ENCODE data around the gene MYO16. TPM values are rescaled to one million over a fixed set of nuclear protein-coding genes. Genes with fewer than 3 reads are reported as not detected.

MYO16 gene
- polyA plus RNA-seq, 1 experiment = not detected

DNA sequence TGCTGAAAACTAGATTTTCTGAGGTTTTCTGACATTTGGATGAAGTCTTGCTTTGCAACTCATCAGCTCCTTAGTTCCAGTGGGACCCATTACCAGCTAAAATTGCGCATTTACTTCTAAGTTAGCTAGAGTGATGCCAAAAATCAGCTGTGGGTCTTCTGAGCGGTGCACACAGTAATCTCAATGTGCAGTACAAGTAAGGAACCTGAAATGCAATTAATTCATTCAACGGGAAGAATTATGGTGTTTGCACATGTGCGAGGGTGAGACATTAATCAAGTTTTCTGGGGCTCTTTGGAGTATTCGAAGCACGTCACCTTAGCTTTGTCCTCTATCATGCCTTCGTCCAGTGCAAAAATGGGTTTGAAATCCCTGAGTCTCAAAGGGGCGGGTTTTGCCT, 146.2 kb downstream of the MYO16 start:
- TF ChIP-seq, protein P1, sequence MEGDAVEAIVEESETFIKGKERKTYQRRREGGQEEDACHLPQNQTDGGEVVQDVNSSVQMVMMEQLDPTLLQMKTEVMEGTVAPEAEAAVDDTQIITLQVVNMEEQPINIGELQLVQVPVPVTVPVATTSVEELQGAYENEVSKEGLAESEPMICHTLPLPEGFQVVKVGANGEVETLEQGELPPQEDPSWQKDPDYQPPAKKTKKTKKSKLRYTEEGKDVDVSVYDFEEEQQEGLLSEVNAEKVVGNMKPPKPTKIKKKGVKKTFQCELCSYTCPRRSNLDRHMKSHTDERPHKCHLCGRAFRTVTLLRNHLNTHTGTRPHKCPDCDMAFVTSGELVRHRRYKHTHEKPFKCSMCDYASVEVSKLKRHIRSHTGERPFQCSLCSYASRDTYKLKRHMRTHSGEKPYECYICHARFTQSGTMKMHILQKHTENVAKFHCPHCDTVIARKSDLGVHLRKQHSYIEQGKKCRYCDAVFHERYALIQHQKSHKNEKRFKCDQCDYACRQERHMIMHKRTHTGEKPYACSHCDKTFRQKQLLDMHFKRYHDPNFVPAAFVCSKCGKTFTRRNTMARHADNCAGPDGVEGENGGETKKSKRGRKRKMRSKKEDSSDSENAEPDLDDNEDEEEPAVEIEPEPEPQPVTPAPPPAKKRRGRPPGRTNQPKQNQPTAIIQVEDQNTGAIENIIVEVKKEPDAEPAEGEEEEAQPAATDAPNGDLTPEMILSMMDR (IDR thresholded peaks at IDR 0.05; ENCODE audit: insufficient read depth, low read depth, low read length) = no peak
- no peaks in the 10 kb centered on the region for H3K27me3 ChIP-seq (ENCODE audit: control insufficient read depth, insufficient read depth, low read length)
- H3K4me3 ChIP-seq (ENCODE audit: low read depth, low read length) = no peak overlapping the region
- no peaks in the 10 kb centered on the region for H3K36me3 ChIP-seq (ENCODE audit: control insufficient read depth, insufficient read depth, low read length)
- POLR2A ChIA-PET = no interaction called here
- no peak for DNase-seq (ENCODE audit: low read depth)
- CTCF ChIA-PET = interaction anchor here (1.2 kb wide), 1 partner anchor 11 kb away, joined by 4 read pairs; no protein-coding TSS in a partner anchor

GRCh38 chr13:108776650-108777049, 147.2 kb downstream of the MYO16 start:
- DNase-seq (ENCODE audit: low read depth) = no peak
- CTCF ChIA-PET = no interaction called here
- no peaks in the 10 kb centered on the region for H3K36me3 ChIP-seq (ENCODE audit: control insufficient read depth, insufficient read depth, low read length)
- POLR2A ChIA-PET = no interaction called here
- no peaks in the 10 kb centered on the region for H3K27me3 ChIP-seq (ENCODE audit: control insufficient read depth, insufficient read depth, low read length)
- TF ChIP-seq, protein P1 (IDR thresholded peaks at IDR 0.05; ENCODE audit: insufficient read depth, low read depth, low read length) = no peak
- H3K4me3 ChIP-seq (ENCODE audit: low read depth, low read length) = no peak overlapping the region

GRCh38 chr13:108777421-108778420, 148.3 kb downstream of the MYO16 start:
- CTCF ChIA-PET = no interaction called here
- Histone ChIP-seq H3K4me3 (ENCODE audit: low read depth, low read length) (no peak overlapping the region), H3K36me3 (ENCODE audit: control insufficient read depth, insufficient read depth, low read length) (no peaks in the 10 kb centered on the region), H3K27me3 (ENCODE audit: control insufficient read depth, insufficient read depth, low read length) (no peaks in the 10 kb centered on the region)
- TF ChIP-seq, protein P1 (IDR thresholded peaks at IDR 0.05; ENCODE audit: insufficient read depth, low read depth, low read length) = no peak
- POLR2A ChIA-PET = no interaction called here
- DNase-seq (ENCODE audit: low read depth) = no peak

DNA sequence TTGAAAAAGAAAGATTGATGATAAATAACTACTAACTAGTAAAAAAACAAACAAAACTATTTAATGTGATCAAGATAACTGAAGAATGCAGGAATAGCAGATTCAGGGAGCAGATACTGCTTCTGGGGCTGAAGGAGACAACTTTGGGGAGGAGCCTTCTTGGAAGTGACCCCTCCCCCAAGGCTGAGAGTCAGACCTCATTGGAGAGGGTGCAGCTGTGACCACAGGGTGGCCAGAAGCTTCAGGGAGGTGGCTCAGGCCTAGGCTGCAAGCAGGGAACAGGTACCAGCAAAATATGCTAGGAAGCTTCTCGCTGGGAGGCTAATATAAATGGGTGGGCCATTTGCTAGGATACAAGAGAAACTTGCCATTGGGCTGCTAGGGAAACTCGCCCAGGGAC, 149.9 kb downstream of the MYO16 start:
- H3K4me3 ChIP-seq (ENCODE audit: low read depth, low read length) = no peak overlapping the region
- CTCF ChIA-PET = interaction anchor here (0.6 kb wide), 1 partner anchor 48 kb away, joined by 3 read pairs; no protein-coding TSS in a partner anchor
- no peaks in the 10 kb centered on the region for H3K36me3 ChIP-seq (ENCODE audit: control insufficient read depth, insufficient read depth, low read length)
- DNase-seq (ENCODE audit: low read depth) = no peak
- TF ChIP-seq, protein P1 (IDR thresholded peaks at IDR 0.05; ENCODE audit: insufficient read depth, low read depth, low read length) = no peak
- H3K27me3 ChIP-seq (ENCODE audit: control insufficient read depth, insufficient read depth, low read length) = no peaks in the 10 kb centered on the region
- POLR2A ChIA-PET = interaction anchor here (0.6 kb wide), 1 partner anchor 64 kb away, joined by 4 read pairs; no protein-coding TSS in a partner anchor

DNA sequence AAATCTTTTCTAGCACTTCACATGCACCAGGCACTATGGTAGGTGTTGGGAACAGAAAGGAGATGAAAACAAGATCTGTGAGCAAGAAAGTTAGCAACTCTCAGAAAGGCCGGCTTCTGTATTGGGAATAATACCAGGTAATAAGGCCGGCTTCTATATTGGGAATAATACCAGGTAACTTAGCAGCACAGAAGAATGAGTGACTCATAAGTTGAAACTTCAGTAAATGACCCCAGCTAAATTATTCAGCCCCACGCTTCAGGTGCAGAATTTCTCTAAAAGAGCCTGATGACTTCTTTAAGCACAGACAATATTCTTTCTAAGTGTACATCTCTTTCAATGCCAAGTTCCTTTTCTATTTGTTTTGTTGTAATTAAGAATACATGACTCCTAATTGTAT, 151.3 kb downstream of the MYO16 start:
- POLR2A ChIA-PET = no interaction called here
- Histone ChIP-seq H3K4me3 (ENCODE audit: low read depth, low read length) (no peak overlapping the region), H3K27me3 (ENCODE audit: control insufficient read depth, insufficient read depth, low read length) (no peaks in the 10 kb centered on the region), H3K36me3 (ENCODE audit: control insufficient read depth, insufficient read depth, low read length) (no peaks in the 10 kb centered on the region)
- no peak for DNase-seq (ENCODE audit: low read depth)
- CTCF ChIA-PET = no interaction called here
- TF ChIP-seq, protein P1 (IDR thresholded peaks at IDR 0.05; ENCODE audit: insufficient read depth, low read depth, low read length) = no peak

All from BJ (cell line).